SU-DHL-6 (cell line): Measurements from ENCODE around the gene ATRNL1.

Source experiments
- H2AFZ ChIP-seq: fragments of 200-600 bp; sonication (generic); 2 replicates; pipeline ENCODE4 v1.6.1; 2014; ENCODE audit warnings: low read depth, mild to moderate bottlenecking, moderate library complexity, mixed read lengths, antibody characterized with exemption, low read length; ENCODE audit not compliant: severe bottlenecking
- H3F3A ChIP-seq: fragments of 200-600 bp; shearing (Covaris generic); 2 replicates; pipeline ENCODE4 v1.6.0; 2016; ENCODE audit warnings: antibody characterized with exemption, mild to moderate bottlenecking; ENCODE audit not compliant: insufficient read depth
- H3K27ac ChIP-seq: fragments of 200-600 bp; sonication (generic); 2 replicates; pipeline ENCODE4 v1.5.1; 2016; ENCODE audit warnings: low read depth, mild to moderate bottlenecking, low read length, moderate library complexity, mixed read lengths
- H3K27me3 ChIP-seq: fragments of 200-600 bp; sonication (generic), shearing (Covaris generic); 2 replicates; pipeline ENCODE4 v1.6.0; 2014; ENCODE audit warnings: mild to moderate bottlenecking, low read length
- H3K36me3 ChIP-seq: fragments of 200-600 bp; sonication (generic); 2 replicates; pipeline ENCODE4 v1.6.1; 2014; ENCODE audit warnings: mild to moderate bottlenecking, low read length, mixed read lengths
- H3K4me2 ChIP-seq: fragments of 300-600, 200-600 bp; shearing (Covaris generic), sonication (generic); 2 replicates; pipeline ENCODE4 v1.6.0; 2014; ENCODE audit warnings: low read length, low read depth, mild to moderate bottlenecking; ENCODE audit not compliant: poor library complexity, severe bottlenecking
- H3K4me3 ChIP-seq: fragments of 200-600 bp; sonication (generic); 2 replicates; pipeline ENCODE4 v1.5.1; 2014; ENCODE audit warnings: antibody characterized with exemption, low read length, mild to moderate bottlenecking, mixed read lengths; ENCODE audit not compliant: insufficient read depth, poor library complexity, severe bottlenecking
- H3K79me2 ChIP-seq: fragments of 200-600 bp; sonication (generic); 2 replicates; pipeline ENCODE4 v1.6.1; 2014; ENCODE audit warnings: mild to moderate bottlenecking, low read length, moderate library complexity; ENCODE audit not compliant: insufficient read depth
- H3K9ac ChIP-seq: fragments of 200-600 bp; sonication (generic); 2 replicates; pipeline ENCODE4 v1.7.0; 2014; ENCODE audit warnings: mild to moderate bottlenecking, low read length
- H3K9me2 ChIP-seq: fragments of 200-600 bp; sonication (generic); replicated peaks from 2 replicates; pipeline ENCODE4 v1.6.1; 2014; ENCODE audit warnings: low read length; ENCODE audit not compliant: insufficient read depth
- H3K9me3 ChIP-seq: fragments of 200-600 bp; sonication (generic); 2 replicates; pipeline ENCODE4 v1.6.1; 2014; ENCODE audit warnings: low read length, mixed read lengths; ENCODE audit not compliant: insufficient read depth
- H4K20me1 ChIP-seq: fragments of 200-600 bp; sonication (generic); 2 replicates; pipeline ENCODE4 v1.6.1; 2014; ENCODE audit warnings: low read depth, mild to moderate bottlenecking, antibody characterized with exemption, low read length, moderate library complexity, mixed read lengths
- CTCF ChIP-seq: fragments of 200-600 bp; sonication (generic); IDR thresholded peaks from one replicate; pipeline ENCODE4 v1.5.1; 2017; ENCODE audit warnings: antibody characterized with exemption, mild to moderate bottlenecking, low read length, moderate library complexity; ENCODE audit not compliant: insufficient read depth, poor library complexity, severe bottlenecking
- EZH2phosphoT487 ChIP-seq: fragments of 200-600 bp; sonication (generic), shearing (Covaris generic); conservative IDR thresholded peaks from 2 replicates; pipeline ENCODE4 v1.6.1; 2018; ENCODE audit warnings: mild to moderate bottlenecking, antibody characterized with exemption, low read length, moderate library complexity, mixed read lengths

The ATRNL1 gene

GRCh38 chr10:115949282-115949844 lies 856.2 kb downstream of the ATRNL1 start:
- Histone ChIP-seq H3K27me3 (no peaks in the 10 kb centered on the region), H3K9me2 (no peaks in the 10 kb centered on the region), H4K20me1 (no peaks in the 10 kb centered on the region), H3K27ac (no peak overlapping the region), H3K4me2 (no peak overlapping the region), H3K36me3 (no peaks in the 10 kb centered on the region), H3F3A (no peaks in the 10 kb centered on the region), H3K9me3 (no peaks in the 10 kb centered on the region), H3K4me3 (no peak overlapping the region), H3K79me2 (no peaks in the 10 kb centered on the region), H3K9ac (no peak overlapping the region), H2AFZ (no peak overlapping the region)
- TF ChIP-seq EZH2phosphoT487 (no peak), CTCF (no peak)

- no peak overlapping the region for H3K4me3 ChIP-seq
- no peak overlapping the region for H3K4me2 ChIP-seq
- H3K36me3 ChIP-seq = no peaks in the 10 kb centered on the region
- H4K20me1 ChIP-seq = no peaks in the 10 kb centered on the region
- no peaks in the 10 kb centered on the region for H3F3A ChIP-seq
- H2AFZ ChIP-seq = no peak overlapping the region
- no peaks in the 10 kb centered on the region for H3K79me2 ChIP-seq
- H3K27ac ChIP-seq = no peak overlapping the region
- no peak overlapping the region for H3K9ac ChIP-seq
- no peaks in the 10 kb centered on the region for H3K27me3 ChIP-seq
- no peaks in the 10 kb centered on the region for H3K9me3 ChIP-seq
- no peak for TF ChIP-seq CTCF
- no peak for TF ChIP-seq EZH2phosphoT487
- H3K9me2 ChIP-seq = no peaks in the 10 kb centered on the region
Observed at GRCh38 chr10:115950320-115950719, 857.2 kb downstream of the ATRNL1 start.

GRCh38 chr10:115951242-115951641 lies 858.1 kb downstream of the ATRNL1 start:
- TF ChIP-seq EZH2phosphoT487 = no peak
- Histone ChIP-seq H3F3A (no peaks in the 10 kb centered on the region), H3K4me2 (no peak overlapping the region), H3K27ac (no peak overlapping the region), H3K4me3 (no peak overlapping the region), H3K27me3 (no peaks in the 10 kb centered on the region), H3K9me2 (no peaks in the 10 kb centered on the region), H4K20me1 (no peaks in the 10 kb centered on the region), H3K79me2 (no peaks in the 10 kb centered on the region), H3K36me3 (no peaks in the 10 kb centered on the region), H3K9ac (no peak overlapping the region), H2AFZ (no peak overlapping the region), H3K9me3 (no peaks in the 10 kb centered on the region)

- Histone ChIP-seq H3K27ac (no peak overlapping the region), H3K36me3 (no peaks in the 10 kb centered on the region), H3F3A (no peaks in the 10 kb centered on the region), H3K4me3 (no peak overlapping the region), H3K9me3 (no peaks in the 10 kb centered on the region), H3K9ac (no peak overlapping the region), H3K27me3 (no peaks in the 10 kb centered on the region), H4K20me1 (no peaks in the 10 kb centered on the region), H3K4me2 (no peak overlapping the region), H2AFZ (no peak overlapping the region), H3K79me2 (no peaks in the 10 kb centered on the region), H3K9me2 (no peaks in the 10 kb centered on the region)
- TF ChIP-seq EZH2phosphoT487 = no peak
- TF ChIP-seq CTCF = no peak
Observed at GRCh38 chr10:115953281-115953680, 860.1 kb downstream of the ATRNL1 start.
